HCT116 (cell line): ENCODE data around the gene PRRT1. TPM values are rescaled to one million over a fixed set of nuclear protein-coding genes. Genes with fewer than 3 reads are reported as not detected.
A peak's percentile ranks its signal among the peaks of the same experiment; 100 is the strongest.

Experiments
- ATAC-seq: fragments of 200-7000 bp; cut with Tn5 transposase; 2 replicates; pipeline ENCODE4 v1.9.1; 2020; ENCODE audit warnings: mild to moderate bottlenecking, moderate library complexity
- BruUV-seq: library from RNA; stranded (reverse); fragments of 400-500 nt; replicated peaks from 2 replicates; lab custom pipeline; 2021; lab: Mats Ljungman, UMichigan
- CTCF ChIA-PET: fragments of 300-600 bp; sonication (Branson Sonifier 250); formaldehyde crosslinking; loops from one replicate; lab custom pipeline; 2021; ENCODE audit warnings: antibody characterized with exemption; lab: Charles Lee
- POLR2A ChIA-PET: fragments of 300-600, 350-600 bp; sonication (Branson Sonifier 250); formaldehyde crosslinking; loops from one replicate; lab custom pipeline; 2021; ENCODE audit warnings: antibody characterized with exemption; lab: Charles Lee
- RAD21 ChIA-PET, 2 experiments: fragments of 300-600 bp; sonication (Branson Sonifier 250); formaldehyde crosslinking; loops; one replicate each; lab custom pipeline; 2023; ENCODE audit warnings: low total read pairs in 2 of 2; ENCODE audit not compliant: uncharacterized antibody in 2 of 2, unreplicated experiment in 2 of 2, low non-redundant PET in 1 of 2; lab: Charles Lee
- DNase-seq: peaks from one replicate; pipeline ENCODE4 v3.0.0-alpha.2; 2010; ENCODE audit warnings: low read depth, low spot score
- H2AFZ ChIP-seq: fragments of 200-600 bp; shearing (Covaris generic), sonication (generic); 2 replicates; pipeline ENCODE4 v1.6.1; 2017; ENCODE audit warnings: low read depth, mixed run types, mixed read lengths, antibody characterized with exemption, low read length; ENCODE audit not compliant: poor library complexity, severe bottlenecking
- H3K27ac ChIP-seq: 2 replicates; pipeline ENCODE4 v1.5.1; 2012; ENCODE audit warnings: low read depth, low read length
- H3K27me3 ChIP-seq: fragments of 200-600 bp; sonication (generic); 2 replicates; pipeline ENCODE4 v1.6.1; 2016; ENCODE audit warnings: mixed run types, low read length, mixed read lengths; ENCODE audit not compliant: insufficient read depth
- H3K36me3 ChIP-seq, 2 experiments: fragments of 200-500 bp in 1 of 2; fragments of 200-600 bp in 1 of 2; sonication (Bioruptor generic) in 1 of 2; sonication (generic) in 1 of 2; 2 replicates each; pipeline versions ENCODE4 v1.5.1 to v1.6.1; 2014 to 2016; ENCODE audit warnings: low read length in 2 of 2, inconsistent platforms in 1 of 2, mixed read lengths in 1 of 2, mixed run types in 1 of 2; ENCODE audit not compliant: insufficient read depth in 2 of 2, control insufficient read depth in 1 of 2
- H3K4me1 ChIP-seq, 2 experiments: fragments of 200-600 bp in 1 of 2; sonication (generic) in 1 of 2; 2 replicates each; pipeline versions ENCODE4 v1.5.1 to v1.6.1; 2012 to 2017; ENCODE audit warnings: low read length in 2 of 2, inconsistent platforms in 1 of 2, mild to moderate bottlenecking in 1 of 2, mixed read lengths in 1 of 2, mixed run types in 1 of 2, moderate library complexity in 1 of 2; ENCODE audit not compliant: insufficient read depth in 2 of 2, control insufficient read depth in 1 of 2
- H3K4me2 ChIP-seq: fragments of 200-600 bp; sonication (generic); 2 replicates; pipeline ENCODE4 v1.6.1; 2017; ENCODE audit warnings: mixed run types, low read length, mixed read lengths
- H3K4me3 ChIP-seq, 2 experiments: fragments of 200-600 bp in 1 of 2; sonication (generic) in 1 of 2; replicated peaks in 1 of 2; 2 replicates each; pipeline ENCODE4 v1.5.1; 2011 to 2016; ENCODE audit warnings: low read length in 2 of 2, control low read depth in 1 of 2, low read depth in 1 of 2, mild to moderate bottlenecking in 1 of 2, mixed read lengths in 1 of 2, mixed run types in 1 of 2
- H3K79me2 ChIP-seq: fragments of 200-600 bp; sonication (generic); 2 replicates; pipeline ENCODE4 v1.6.1; 2017; ENCODE audit warnings: mild to moderate bottlenecking, mixed run types, low read length, moderate library complexity, mixed read lengths; ENCODE audit not compliant: insufficient read depth
- H3K9ac ChIP-seq: fragments of 200-600 bp; sonication (generic); 2 replicates; pipeline ENCODE4 v1.6.1; 2016; ENCODE audit warnings: low read length, mixed read lengths
- H3K9me2 ChIP-seq: fragments of 200-600 bp; sonication (generic), shearing (Covaris generic); 2 replicates; pipeline ENCODE4 v1.6.1; 2017; ENCODE audit warnings: mixed run types, mild to moderate bottlenecking, moderate library complexity; ENCODE audit not compliant: insufficient read depth
- H3K9me3 ChIP-seq, 2 experiments: fragments of 200-500 bp in 1 of 2; fragments of 200-600 bp in 1 of 2; sonication (Bioruptor generic) in 1 of 2; sonication (generic) in 1 of 2; 2 replicates each; pipeline ENCODE4 v1.6.1; 2014 to 2017; ENCODE audit warnings: low read length in 2 of 2, mixed read lengths in 2 of 2, inconsistent platforms in 1 of 2, low read depth in 1 of 2, mild to moderate bottlenecking in 1 of 2, mixed run types in 1 of 2, moderate library complexity in 1 of 2; ENCODE audit not compliant: control insufficient read depth in 1 of 2, insufficient read depth in 1 of 2
- H4K20me1 ChIP-seq: fragments of 200-600 bp; sonication (generic), shearing (Covaris generic); 2 replicates; pipeline ENCODE4 v1.6.1; 2017; ENCODE audit warnings: mixed run types, mild to moderate bottlenecking, moderate library complexity; ENCODE audit not compliant: insufficient read depth
- CEBPB ChIP-seq: IDR thresholded peaks from 2 replicates; pipeline ENCODE4 v1.6.1; 2012; ENCODE audit warnings: low read depth
- EZH2 ChIP-seq: fragments of 200-600 bp; sonication (generic); IDR thresholded peaks from 2 replicates; pipeline ENCODE4 v1.6.1; 2017; ENCODE audit warnings: antibody characterized with exemption, mixed run types
- EZH2phosphoT487 ChIP-seq: fragments of 200-600 bp; IDR thresholded peaks from 2 replicates; pipeline ENCODE4 v1.6.1; 2018; ENCODE audit warnings: antibody characterized with exemption, borderline replicate concordance
- FOSL1 ChIP-seq: IDR thresholded peaks from 2 replicates; pipeline ENCODE4 v1.6.1; 2012; ENCODE audit warnings: low read depth
- POLR2A ChIP-seq: IDR thresholded peaks from 2 replicates; pipeline ENCODE4 v1.7.0; 2011; ENCODE audit warnings: borderline replicate concordance; ENCODE audit not compliant: insufficient read depth, insufficient read length; ENCODE audit errors: extremely low read depth
- POLR2AphosphoS5 ChIP-seq: IDR thresholded peaks from 2 replicates; pipeline ENCODE4 v1.6.1; 2011; ENCODE audit warnings: mild to moderate bottlenecking, low read depth, low read length, moderate library complexity
- RAD21 ChIP-seq: IDR thresholded peaks from 2 replicates; pipeline ENCODE4 v1.6.1; 2012; ENCODE audit warnings: low read depth, mild to moderate bottlenecking
- SIN3A ChIP-seq: IDR thresholded peaks from 2 replicates; pipeline ENCODE4 v1.6.1; 2012; ENCODE audit warnings: low read depth
- SP1 ChIP-seq: IDR thresholded peaks from 2 replicates; pipeline ENCODE4 v1.6.1; 2012; ENCODE audit warnings: low read depth
- SRF ChIP-seq: IDR thresholded peaks from 2 replicates; pipeline ENCODE4 v1.6.1; 2012; ENCODE audit warnings: low read depth
- TCF7L2 ChIP-seq: IDR thresholded peaks from 2 replicates; pipeline ENCODE4 v1.7.0; 2011; ENCODE audit warnings: borderline replicate concordance, inconsistent platforms; ENCODE audit not compliant: insufficient read depth, insufficient read length; ENCODE audit errors: extremely low read depth
- ZBTB33 ChIP-seq: IDR thresholded peaks from 2 replicates; pipeline ENCODE4 v1.6.1; 2011; ENCODE audit warnings: mild to moderate bottlenecking, low read length, moderate library complexity; ENCODE audit not compliant: insufficient replicate concordance; ENCODE audit errors: extremely low read depth
- ZFX ChIP-seq: fragments of 450-650 bp; IDR thresholded peaks from 2 replicates; pipeline ENCODE4 v1.6.1; 2017
- ZNF274 ChIP-seq: fragments of 200-500 bp; sonication (Bioruptor generic); IDR thresholded peaks from 2 replicates; pipeline ENCODE4 v1.6.1; 2014; ENCODE audit warnings: mild to moderate bottlenecking, low read depth, low read length, inconsistent platforms
- intact Hi-C: fragments of 100-400 bp; cut with micrococcal nuclease; formaldehyde crosslinking; loops from 2 replicates; pipeline ENCODE4 v1.10.0; 2022
- total RNA-seq: library from RNA; stranded (reverse); gene quantifications from one replicate; pipeline ENCODE4 v1.2.1, GENCODE V29; 2021; ENCODE audit not compliant: unreplicated experiment
- TF ChIP-seq, protein P1 (sequence below): IDR thresholded peaks from 2 replicates; pipeline ENCODE4 v1.6.1; 2012; ENCODE audit warnings: low read depth

PRRT1 gene
- total RNA-seq, 1 experiment from 2014 or later = 6.1 TPM

- no peak for DNase-seq
- Histone ChIP-seq H2AFZ (no peak overlapping the region), H3K9me3 (no peaks in the 10 kb centered on the region), H3K9ac (no peak overlapping the region), H3K9me2 (no peaks in the 10 kb centered on the region), H3K4me2 (no peak overlapping the region), H3K27ac (peak overlapping the region; percentile 17; the same call in 1 of the 2 replicates), H3K4me1 (peaks cover 4 to 29% of the 10 kb centered on the region in 2 experiments; a peak in 3 of 4 replicates), H3K27me3 (no peaks in the 10 kb centered on the region), H3K79me2 (peaks cover 8% of the 10 kb centered on the region; the same call in 1 of the 2 replicates), H3K36me3 (peaks cover 10 to 13% of the 10 kb centered on the region in 2 experiments; a peak in 3 of 4 replicates), H4K20me1 (no peaks in the 10 kb centered on the region), H3K4me3 (no peak overlapping the region)
- CTCF ChIA-PET = no interaction called here
- TF ChIP-seq RAD21 (no peak), TCF7L2 (no peak), SP1 (no peak), ZNF274 (no peak), POLR2A (no peak), SIN3A (no peak), EZH2phosphoT487 (no peak)
- POLR2A ChIA-PET = interaction anchor here (0.6 kb wide), 1 partner anchor 517 kb away, joined by 4 read pairs; no protein-coding TSS in a partner anchor
- ATAC-seq = no peak
- RAD21 ChIA-PET = no interaction called here
- no TSS peak for BruUV-seq
- intact Hi-C loops = no loop called here
Observed at GRCh38 chr6:32183030-32183429, 31.3 kb upstream of the PRRT1 start.

DNA sequence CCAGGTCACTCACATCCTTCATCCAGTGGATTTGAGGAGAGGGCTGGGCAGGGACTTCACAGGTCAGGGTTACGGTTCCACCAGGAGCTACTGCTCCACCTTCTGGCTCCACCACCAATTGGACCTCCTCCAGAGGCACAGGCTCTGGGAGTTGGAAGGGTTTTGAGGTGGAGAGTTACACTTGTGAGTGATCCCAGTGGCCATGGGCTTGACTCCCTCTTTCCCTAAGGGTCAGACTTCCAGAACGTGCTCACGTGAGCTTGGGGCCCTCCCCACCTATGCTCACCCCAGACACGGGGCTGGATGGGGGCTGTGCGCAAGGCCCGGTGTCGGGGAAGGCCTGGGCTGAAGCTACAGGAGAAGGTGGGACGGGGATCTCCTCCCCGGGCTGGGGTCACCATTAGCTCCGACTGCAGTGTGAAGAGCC lies 30.8 kb upstream of the PRRT1 start:
- peaks cover 10 to 13% of the 10 kb centered on the region in 2 experiments; a peak in 3 of 4 replicates for H3K36me3 ChIP-seq
- H3K9me3 ChIP-seq = no peaks in the 10 kb centered on the region
- no peak overlapping the region for H2AFZ ChIP-seq
- no peaks in the 10 kb centered on the region for H3K27me3 ChIP-seq
- ChIA-PET RAD21 (no interaction called here), POLR2A (interaction anchor here (0.6 to 1.3 kb wide), 3 partner anchors 8 to 517 kb away, joined by 3 to 4 read pairs (median 4); partner anchors contain the start of gene PBX2), CTCF (no interaction called here)
- H3K9ac ChIP-seq = no peak overlapping the region
- no peak overlapping the region for H3K4me3 ChIP-seq
- intact Hi-C loops = no loop called here
- peaks cover 8% of the 10 kb centered on the region; the same call in 1 of the 2 replicates for H3K79me2 ChIP-seq
- no peak for DNase-seq
- no peak overlapping the region; the same call in 1 of the 2 replicates for H3K27ac ChIP-seq
- no peaks in the 10 kb centered on the region for H4K20me1 ChIP-seq
- no TSS peak for BruUV-seq
- H3K9me2 ChIP-seq = no peaks in the 10 kb centered on the region
- H3K4me2 ChIP-seq = no peak overlapping the region
- ATAC-seq = no peak
- peaks cover 4 to 34% of the 10 kb centered on the region in 2 experiments; a peak in 3 of 4 replicates for H3K4me1 ChIP-seq
- TF ChIP-seq ZFX (no peak), EZH2 (no peak), FOSL1 (no peak), SP1 (no peak), POLR2AphosphoS5 (no peak), CEBPB (no peak), POLR2A (no peak), SRF (no peak), RAD21 (no peak), TCF7L2 (no peak), EZH2phosphoT487 (no peak), ZBTB33 (no peak)
- TF ChIP-seq, protein P1, sequence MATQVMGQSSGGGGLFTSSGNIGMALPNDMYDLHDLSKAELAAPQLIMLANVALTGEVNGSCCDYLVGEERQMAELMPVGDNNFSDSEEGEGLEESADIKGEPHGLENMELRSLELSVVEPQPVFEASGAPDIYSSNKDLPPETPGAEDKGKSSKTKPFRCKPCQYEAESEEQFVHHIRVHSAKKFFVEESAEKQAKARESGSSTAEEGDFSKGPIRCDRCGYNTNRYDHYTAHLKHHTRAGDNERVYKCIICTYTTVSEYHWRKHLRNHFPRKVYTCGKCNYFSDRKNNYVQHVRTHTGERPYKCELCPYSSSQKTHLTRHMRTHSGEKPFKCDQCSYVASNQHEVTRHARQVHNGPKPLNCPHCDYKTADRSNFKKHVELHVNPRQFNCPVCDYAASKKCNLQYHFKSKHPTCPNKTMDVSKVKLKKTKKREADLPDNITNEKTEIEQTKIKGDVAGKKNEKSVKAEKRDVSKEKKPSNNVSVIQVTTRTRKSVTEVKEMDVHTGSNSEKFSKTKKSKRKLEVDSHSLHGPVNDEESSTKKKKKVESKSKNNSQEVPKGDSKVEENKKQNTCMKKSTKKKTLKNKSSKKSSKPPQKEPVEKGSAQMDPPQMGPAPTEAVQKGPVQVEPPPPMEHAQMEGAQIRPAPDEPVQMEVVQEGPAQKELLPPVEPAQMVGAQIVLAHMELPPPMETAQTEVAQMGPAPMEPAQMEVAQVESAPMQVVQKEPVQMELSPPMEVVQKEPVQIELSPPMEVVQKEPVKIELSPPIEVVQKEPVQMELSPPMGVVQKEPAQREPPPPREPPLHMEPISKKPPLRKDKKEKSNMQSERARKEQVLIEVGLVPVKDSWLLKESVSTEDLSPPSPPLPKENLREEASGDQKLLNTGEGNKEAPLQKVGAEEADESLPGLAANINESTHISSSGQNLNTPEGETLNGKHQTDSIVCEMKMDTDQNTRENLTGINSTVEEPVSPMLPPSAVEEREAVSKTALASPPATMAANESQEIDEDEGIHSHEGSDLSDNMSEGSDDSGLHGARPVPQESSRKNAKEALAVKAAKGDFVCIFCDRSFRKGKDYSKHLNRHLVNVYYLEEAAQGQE = no peak
